Activated B cell treated with CpG ODN at 0.5 μM for 24 hours (primary cell): Measurements from ENCODE around the gene UBE2D1. TPM values are rescaled to one million over a fixed set of nuclear protein-coding genes. Genes with fewer than 3 reads are reported as not detected.
A peak's percentile ranks its signal among the peaks of the same experiment; 100 is the strongest.

Experiments
- ATAC-seq: fragments of 200-7000 bp; cut with Tn5 transposase; one replicate; pipeline ENCODE4 v1.10.0; 2021; ENCODE audit warnings: low read depth, mild to moderate bottlenecking, moderate library complexity
- CTCF ChIA-PET: fragments of 350-600 bp; sonication (Branson Sonifier 250); formaldehyde crosslinking; loops from one replicate; lab custom pipeline; 2021; ENCODE audit warnings: antibody characterized with exemption; lab: Charles Lee
- POLR2A ChIA-PET: fragments of 350-600 bp; sonication (Branson Sonifier 250); formaldehyde crosslinking; loops from one replicate; lab custom pipeline; 2021; ENCODE audit warnings: antibody characterized with exemption; lab: Charles Lee
- DNase-seq: peaks from one replicate; pipeline ENCODE4 v3.0.0; 2022
- H3K27ac Mint-ChIP-seq: one replicate; pipeline ENCODE4 v1.8.0; 2020; ENCODE audit warnings: mixed read lengths
- H3K27me3 Mint-ChIP-seq: one replicate; pipeline ENCODE4 v1.8.0; 2021; ENCODE audit warnings: mixed read lengths
- H3K36me3 Mint-ChIP-seq: one replicate; pipeline ENCODE4 v1.8.0; 2021; ENCODE audit warnings: low read depth, mixed read lengths
- H3K4me1 Mint-ChIP-seq: one replicate; pipeline ENCODE4 v1.8.0; 2021; ENCODE audit warnings: mixed read lengths
- H3K4me3 Mint-ChIP-seq: one replicate; pipeline ENCODE4 v1.8.0; 2020; ENCODE audit warnings: mild to moderate bottlenecking, mixed read lengths
- H3K9me3 Mint-ChIP-seq: one replicate; pipeline ENCODE4 v1.8.0; 2020; ENCODE audit warnings: mixed read lengths
- intact Hi-C: fragments of 100-400 bp; cut with micrococcal nuclease; formaldehyde crosslinking; loops from one replicate; pipeline ENCODE4 v1.15.1; 2024
- total RNA-seq: library from RNA; stranded (reverse); gene quantifications from 2 replicates; pipeline ENCODE4 v1.2.3, GENCODE V29; 2022
- TF ChIP-seq, protein P1 (sequence below): fragments of 200-600 bp; IDR thresholded peaks from one replicate; pipeline ENCODE4 v1.8.0; 2022; ENCODE audit warnings: antibody characterized with exemption, mild to moderate bottlenecking

The UBE2D1 gene
- total RNA-seq, 1 donor from 2014 or later: 15.0 TPM

DNA sequence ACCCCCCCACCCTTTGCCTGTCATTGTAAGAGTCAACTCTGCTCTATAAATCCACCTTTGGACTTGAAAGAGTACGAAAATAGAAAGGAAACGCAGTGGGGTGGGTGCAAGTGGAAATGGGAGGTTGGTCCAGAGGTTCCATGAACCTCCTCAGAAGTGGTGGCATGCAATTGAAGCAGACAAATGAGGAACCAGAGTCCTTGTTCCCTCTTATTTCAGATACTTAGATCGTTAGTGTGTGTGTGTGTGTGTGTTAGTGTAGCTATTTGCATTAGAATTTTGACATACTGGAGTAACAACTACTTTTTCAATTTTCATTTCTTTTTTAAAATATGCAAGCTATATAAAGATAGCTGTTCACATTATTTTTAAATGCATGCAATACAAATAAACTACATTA is 32.3 kb downstream of the UBE2D1 start:
- Mint-ChIP-seq H3K4me1 (no peaks in the 10 kb centered on the region), H3K36me3 (peaks cover 25% of the 10 kb centered on the region), H3K9me3 (no peaks in the 10 kb centered on the region), H3K27ac (no peak overlapping the region), H3K27me3 (no peaks in the 10 kb centered on the region), H3K4me3 (no peak overlapping the region)
- intact Hi-C loops: no loop called here
- POLR2A ChIA-PET: no interaction called here
- no peak for DNase-seq
- CTCF ChIA-PET: no interaction called here
- TF ChIP-seq, protein P1, sequence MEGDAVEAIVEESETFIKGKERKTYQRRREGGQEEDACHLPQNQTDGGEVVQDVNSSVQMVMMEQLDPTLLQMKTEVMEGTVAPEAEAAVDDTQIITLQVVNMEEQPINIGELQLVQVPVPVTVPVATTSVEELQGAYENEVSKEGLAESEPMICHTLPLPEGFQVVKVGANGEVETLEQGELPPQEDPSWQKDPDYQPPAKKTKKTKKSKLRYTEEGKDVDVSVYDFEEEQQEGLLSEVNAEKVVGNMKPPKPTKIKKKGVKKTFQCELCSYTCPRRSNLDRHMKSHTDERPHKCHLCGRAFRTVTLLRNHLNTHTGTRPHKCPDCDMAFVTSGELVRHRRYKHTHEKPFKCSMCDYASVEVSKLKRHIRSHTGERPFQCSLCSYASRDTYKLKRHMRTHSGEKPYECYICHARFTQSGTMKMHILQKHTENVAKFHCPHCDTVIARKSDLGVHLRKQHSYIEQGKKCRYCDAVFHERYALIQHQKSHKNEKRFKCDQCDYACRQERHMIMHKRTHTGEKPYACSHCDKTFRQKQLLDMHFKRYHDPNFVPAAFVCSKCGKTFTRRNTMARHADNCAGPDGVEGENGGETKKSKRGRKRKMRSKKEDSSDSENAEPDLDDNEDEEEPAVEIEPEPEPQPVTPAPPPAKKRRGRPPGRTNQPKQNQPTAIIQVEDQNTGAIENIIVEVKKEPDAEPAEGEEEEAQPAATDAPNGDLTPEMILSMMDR: no peak
- ATAC-seq: no peak

DNA sequence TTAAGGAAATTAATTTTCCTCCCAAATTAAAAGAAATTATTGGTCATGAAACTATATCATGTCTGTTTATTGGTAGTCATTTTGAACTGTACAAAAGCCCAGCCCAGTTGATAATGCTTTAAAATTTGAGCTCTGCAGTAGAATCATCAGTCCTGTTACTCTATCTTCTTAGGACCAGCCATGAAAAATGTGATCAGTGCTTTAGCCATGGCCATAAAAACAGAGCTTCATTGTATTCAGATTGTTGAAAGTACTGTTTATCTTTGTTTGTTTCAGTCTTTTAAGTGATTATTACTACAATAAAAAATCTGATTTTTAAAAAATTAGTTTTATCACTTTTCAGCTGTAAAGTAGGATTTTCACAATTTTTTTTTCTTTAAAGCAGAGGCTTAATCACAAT is 36.7 kb downstream of the UBE2D1 start:
- H3K9me3 Mint-ChIP-seq: no peaks in the 10 kb centered on the region
- TF ChIP-seq, protein P1: no peak
- peaks cover 3% of the 10 kb centered on the region for H3K4me1 Mint-ChIP-seq
- no peak for ATAC-seq
- ChIA-PET POLR2A (interaction anchor here (0.5 kb wide), 1 partner anchor 1514 kb away, joined by 4 read pairs; no protein-coding TSS in a partner anchor), CTCF (interaction anchor here (1.1 to 1.6 kb wide), 3 partner anchors 13 to 80 kb away, joined by 3 to 5 read pairs (median 4); no protein-coding TSS in a partner anchor)
- H3K27ac Mint-ChIP-seq: no peak overlapping the region
- no peak overlapping the region for H3K4me3 Mint-ChIP-seq
- DNase-seq: no peak
- H3K36me3 Mint-ChIP-seq: peaks cover 3% of the 10 kb centered on the region
- intact Hi-C loops: no loop called here
- no peaks in the 10 kb centered on the region for H3K27me3 Mint-ChIP-seq

DNA sequence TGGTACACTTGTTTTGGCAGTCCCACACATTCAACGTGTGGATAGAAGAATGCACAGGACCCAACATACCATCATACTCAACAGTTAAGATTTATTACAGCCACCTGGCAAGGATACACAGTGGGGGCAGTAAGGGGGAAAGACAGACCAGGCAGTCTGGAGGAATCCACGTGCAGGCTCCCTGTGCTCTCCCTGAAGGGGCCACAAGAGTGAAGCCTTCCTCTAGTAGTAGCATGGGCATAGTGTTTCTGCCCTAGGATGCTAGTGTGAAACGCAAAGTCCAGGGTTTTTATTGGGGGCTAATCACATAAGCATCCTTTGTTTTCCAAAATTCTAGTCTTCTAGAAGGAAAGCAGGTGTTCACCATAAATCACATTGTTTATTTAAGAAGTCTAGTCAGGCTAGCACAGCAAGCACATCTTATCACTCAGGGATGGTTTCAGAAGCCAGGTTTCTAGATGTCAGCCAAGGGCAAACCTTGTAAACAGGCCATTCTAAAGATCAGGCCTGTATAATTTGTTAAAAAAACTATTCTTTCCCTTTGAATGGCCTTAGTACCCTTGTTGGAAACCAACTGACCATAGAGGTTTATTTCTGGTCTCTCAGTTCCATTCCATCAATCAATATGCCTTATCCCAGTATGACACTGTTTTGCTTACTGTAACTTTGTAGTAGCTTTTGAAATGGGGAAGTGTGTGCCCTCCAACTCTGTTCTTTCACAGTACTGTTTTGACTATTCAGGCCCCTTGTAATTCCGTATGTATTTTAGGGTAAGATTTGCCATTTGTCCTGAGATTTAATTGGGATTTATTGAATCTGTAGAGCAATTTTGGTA is 38.0 kb downstream of the UBE2D1 start:
- POLR2A ChIA-PET: no interaction called here
- intact Hi-C loops: no loop called here
- CTCF ChIA-PET: no interaction called here
- Mint-ChIP-seq H3K4me1 (peaks cover 3% of the 10 kb centered on the region), H3K27me3 (no peaks in the 10 kb centered on the region), H3K4me3 (no peak overlapping the region), H3K27ac (peak overlapping the region; percentile 20), H3K36me3 (peaks cover 3% of the 10 kb centered on the region), H3K9me3 (no peaks in the 10 kb centered on the region)
- TF ChIP-seq, protein P1: no peak
- DNase-seq: no peak
- ATAC-seq: peak; percentile 18

DNA sequence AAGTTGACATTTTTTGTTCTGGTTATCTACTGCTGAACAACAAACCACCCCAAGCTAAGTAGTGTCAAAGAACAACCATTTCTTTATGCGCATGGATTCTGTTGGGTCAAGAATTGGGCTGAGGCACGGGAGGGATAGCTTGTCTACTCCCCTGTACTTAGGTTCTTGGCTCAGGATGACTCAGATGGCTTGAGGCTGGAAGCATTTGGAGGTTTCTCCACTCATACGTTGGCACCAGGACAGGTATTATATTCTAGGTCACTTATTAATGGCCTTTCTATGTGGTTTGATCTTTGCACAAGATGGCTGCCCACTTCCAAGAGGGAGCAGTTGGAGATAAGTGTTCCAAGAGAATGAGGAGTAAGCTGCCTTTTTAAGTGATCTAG is 38.6 kb downstream of the UBE2D1 start:
- Mint-ChIP-seq H3K4me1 (peaks cover 3% of the 10 kb centered on the region), H3K4me3 (no peak overlapping the region), H3K27ac (peak overlapping the region; percentile 20), H3K27me3 (no peaks in the 10 kb centered on the region), H3K9me3 (no peaks in the 10 kb centered on the region), H3K36me3 (peaks cover 3% of the 10 kb centered on the region)
- ATAC-seq (no peak), DNase-seq (no peak)
- intact Hi-C loops: no loop called here
- ChIA-PET CTCF (no interaction called here), POLR2A (no interaction called here)
- TF ChIP-seq, protein P1: no peak

DNA sequence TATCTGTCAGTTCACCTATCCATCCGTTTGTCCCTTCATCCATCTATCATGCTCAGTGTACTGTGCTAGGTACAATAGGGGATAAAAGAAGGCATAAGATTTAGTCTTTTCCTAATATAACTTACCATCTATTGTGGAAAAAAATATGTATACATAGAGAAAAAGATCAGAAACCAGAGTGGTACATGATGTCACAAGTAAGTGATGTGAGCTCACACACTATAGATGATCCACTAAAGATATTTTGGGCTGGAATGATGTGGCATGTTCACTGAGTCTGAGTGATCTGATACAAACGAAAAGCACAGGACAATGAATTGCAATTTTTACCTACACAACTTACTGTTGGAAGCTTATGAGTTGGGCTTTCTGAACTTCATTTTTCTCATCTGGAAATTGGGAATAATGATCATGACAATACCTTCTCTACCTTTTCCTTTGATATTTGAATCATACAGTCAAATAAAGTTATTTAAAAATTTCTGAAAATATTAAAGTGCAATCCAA is 47.7 kb downstream of the UBE2D1 start:
- H3K4me1 Mint-ChIP-seq: peaks cover 39% of the 10 kb centered on the region
- H3K27me3 Mint-ChIP-seq: no peaks in the 10 kb centered on the region
- intact Hi-C loops: no loop called here
- TF ChIP-seq, protein P1: no peak
- peaks cover 18% of the 10 kb centered on the region for H3K36me3 Mint-ChIP-seq
- CTCF ChIA-PET: no interaction called here
- POLR2A ChIA-PET: no interaction called here
- no peaks in the 10 kb centered on the region for H3K9me3 Mint-ChIP-seq
- no peak for DNase-seq
- peak overlapping the region; percentile 97 for H3K27ac Mint-ChIP-seq
- no peak overlapping the region for H3K4me3 Mint-ChIP-seq
- no peak for ATAC-seq
